Activated CD4-positive, alpha-beta memory T cell treated with anti-CD3 and anti-CD28 coated beads for 36 hours (primary cell): Measurements from ENCODE around the gene PNKD. TPM values are rescaled to one million over a fixed set of nuclear protein-coding genes. Genes with fewer than 3 reads are reported as not detected.
A peak's percentile ranks its signal among the peaks of the same experiment; 100 is the strongest.

Experiments
- CTCF ChIA-PET: fragments of 350-600 bp; sonication (Branson Sonifier 250); formaldehyde crosslinking; loops from one replicate; lab custom pipeline; 2021; ENCODE audit warnings: antibody characterized with exemption, inconsistent platforms; lab: Charles Lee
- POLR2A ChIA-PET: fragments of 350-600 bp; sonication (Branson Sonifier 250); formaldehyde crosslinking; loops from one replicate; lab custom pipeline; 2021; ENCODE audit warnings: antibody characterized with exemption; lab: Charles Lee
- DNase-seq: peaks from one replicate; pipeline ENCODE4 v3.0.0-alpha.2; 2020
- H3K27ac Mint-ChIP-seq: one replicate; pipeline ENCODE4 v1.8.0; 2021; ENCODE audit warnings: mixed read lengths
- H3K27me3 Mint-ChIP-seq: one replicate; pipeline ENCODE4 v1.8.0; 2021; ENCODE audit warnings: mixed read lengths
- H3K36me3 Mint-ChIP-seq: one replicate; pipeline ENCODE4 v1.8.0; 2021; ENCODE audit warnings: mixed read lengths
- H3K4me1 Mint-ChIP-seq: one replicate; pipeline ENCODE4 v1.8.0; 2021; ENCODE audit warnings: low read depth, mixed read lengths
- H3K4me3 Mint-ChIP-seq: one replicate; pipeline ENCODE4 v1.8.0; 2021; ENCODE audit warnings: mild to moderate bottlenecking, mixed read lengths
- H3K9me3 Mint-ChIP-seq: one replicate; pipeline ENCODE4 v1.8.0; 2021; ENCODE audit warnings: mixed read lengths
- intact Hi-C: fragments of 100-400 bp; cut with micrococcal nuclease; formaldehyde crosslinking; loops from one replicate; pipeline ENCODE4 v1.15.1; 2023
- total RNA-seq, 2 experiments: library from RNA; stranded (reverse); gene quantifications; one replicate each; pipeline ENCODE4 v1.2.3, GENCODE V29; 2021

PNKD gene
- total RNA-seq, 2 experiments from 2014 or later: 18.4 to 19.4 TPM

GRCh38 chr2:218354045-218354444, 83.7 kb downstream of the PNKD start:
- DNase-seq: no peak
- POLR2A ChIA-PET: no interaction called here
- CTCF ChIA-PET: no interaction called here
- Mint-ChIP-seq H3K9me3 (peaks cover 14% of the 10 kb centered on the region), H3K4me1 (no peaks in the 10 kb centered on the region), H3K36me3 (peaks cover 2% of the 10 kb centered on the region), H3K4me3 (no peak overlapping the region), H3K27ac (no peak overlapping the region), H3K27me3 (no peaks in the 10 kb centered on the region)
- intact Hi-C loops: no loop called here

- Mint-ChIP-seq H3K4me3 (no peak overlapping the region), H3K36me3 (peaks cover 2% of the 10 kb centered on the region), H3K9me3 (peaks cover 14% of the 10 kb centered on the region), H3K4me1 (no peaks in the 10 kb centered on the region), H3K27ac (no peak overlapping the region), H3K27me3 (no peaks in the 10 kb centered on the region)
- ChIA-PET POLR2A (no interaction called here), CTCF (interaction anchor here (0.7 to 4.3 kb wide), 6 partner anchors 16 to 73 kb away, joined by 3 to 59 read pairs (median 8); no protein-coding TSS in a partner anchor)
- DNase-seq: no peak
- intact Hi-C loops: no loop called here
Measured at GRCh38 chr2:218354850-218355443, 84.6 kb downstream of the PNKD start.

- no peak overlapping the region for H3K4me3 Mint-ChIP-seq
- no peaks in the 10 kb centered on the region for H3K27me3 Mint-ChIP-seq
- POLR2A ChIA-PET: no interaction called here
- H3K9me3 Mint-ChIP-seq: peaks cover 4% of the 10 kb centered on the region
- H3K27ac Mint-ChIP-seq: no peak overlapping the region
- no peaks in the 10 kb centered on the region for H3K4me1 Mint-ChIP-seq
- no peak for DNase-seq
- intact Hi-C loops: no loop called here
- H3K36me3 Mint-ChIP-seq: no peaks in the 10 kb centered on the region
- CTCF ChIA-PET: interaction anchor here (0.6 to 4.3 kb wide), 20 partner anchors 10 to 118 kb away, joined by 3 to 60 read pairs (median 5); partner anchors contain the start of genes AAMP, CTDSP1 and PNKD
Measured at GRCh38 chr2:218357236-218358177, 87.2 kb downstream of the PNKD start.

- H3K4me1 Mint-ChIP-seq: no peaks in the 10 kb centered on the region
- H3K27me3 Mint-ChIP-seq: no peaks in the 10 kb centered on the region
- ChIA-PET POLR2A (interaction anchor here (1.2 to 1.7 kb wide), 2 partner anchors 46 to 59 kb away, joined by 3 read pairs; no protein-coding TSS in a partner anchor), CTCF (interaction anchor here (0.8 to 1.5 kb wide), 3 partner anchors 34 to 59 kb away, joined by 3 to 5 read pairs (median 5); no protein-coding TSS in a partner anchor)
- no peaks in the 10 kb centered on the region for H3K36me3 Mint-ChIP-seq
- intact Hi-C loops: no loop called here
- no peak overlapping the region for H3K27ac Mint-ChIP-seq
- DNase-seq: no peak
- no peak overlapping the region for H3K4me3 Mint-ChIP-seq
- H3K9me3 Mint-ChIP-seq: no peaks in the 10 kb centered on the region
Measured at GRCh38 chr2:218360453-218360852, 90.1 kb downstream of the PNKD start.

- CTCF ChIA-PET: interaction anchor here (0.6 kb wide), 1 partner anchor 10 kb away, joined by 3 read pairs; no protein-coding TSS in a partner anchor
- intact Hi-C loops: no loop called here
- H3K27ac Mint-ChIP-seq: peak overlapping the region; percentile 13
Measured at GRCh38 chr2:218362606-218363005, 92.3 kb downstream of the PNKD start.

GRCh38 chr2:218363736-218364135, 93.4 kb downstream of the PNKD start:
- H3K4me1 Mint-ChIP-seq: peaks cover 3% of the 10 kb centered on the region
- no peak overlapping the region for H3K27ac Mint-ChIP-seq
- H3K9me3 Mint-ChIP-seq: no peaks in the 10 kb centered on the region
- no peaks in the 10 kb centered on the region for H3K36me3 Mint-ChIP-seq
- H3K27me3 Mint-ChIP-seq: no peaks in the 10 kb centered on the region
- CTCF ChIA-PET: interaction anchor here (1.3 kb wide), 1 partner anchor 71 kb away, joined by 3 read pairs; no protein-coding TSS in a partner anchor
- intact Hi-C loops: no loop called here
- H3K4me3 Mint-ChIP-seq: no peak overlapping the region
- POLR2A ChIA-PET: no interaction called here
- no peak for DNase-seq

More at GRCh38 chr2:218362606-218363005, 92.3 kb downstream of the PNKD start:
- Mint-ChIP-seq H3K36me3 (no peaks in the 10 kb centered on the region), H3K4me3 (no peak overlapping the region), H3K4me1 (no peaks in the 10 kb centered on the region), H3K9me3 (no peaks in the 10 kb centered on the region), H3K27me3 (no peaks in the 10 kb centered on the region)
- POLR2A ChIA-PET: interaction anchor here (0.5 kb wide), 1 partner anchor 41 kb away, joined by 3 read pairs; no protein-coding TSS in a partner anchor
- no peak for DNase-seq

GRCh38 chr2:218364196-218364595, 93.9 kb downstream of the PNKD start:
- intact Hi-C loops: no loop called here
- H3K27ac Mint-ChIP-seq: no peak overlapping the region

GRCh38 chr2:218366621-218367414, 96.5 kb downstream of the PNKD start:
- DNase-seq: no peak
- ChIA-PET POLR2A (no interaction called here), CTCF (interaction anchor here (0.6 to 1.4 kb wide), 6 partner anchors 10 to 96 kb away, joined by 3 to 6 read pairs (median 3); partner anchors contain the start of genes AAMP, CATIP, PNKD and TMBIM1)
- Mint-ChIP-seq H3K27ac (peak overlapping the region; percentile 71), H3K36me3 (no peaks in the 10 kb centered on the region), H3K4me3 (peak overlapping the region; percentile 78), H3K9me3 (no peaks in the 10 kb centered on the region), H3K27me3 (no peaks in the 10 kb centered on the region), H3K4me1 (peaks cover 8% of the 10 kb centered on the region)
- intact Hi-C loops: loop anchor here (1.0 kb wide), 1 partner anchor 29 kb away; no protein-coding TSS in a partner anchor

More at GRCh38 chr2:218364196-218364595, 93.9 kb downstream of the PNKD start:
- no peak for DNase-seq
- POLR2A ChIA-PET: no interaction called here
- Mint-ChIP-seq H3K36me3 (no peaks in the 10 kb centered on the region), H3K4me1 (peaks cover 6% of the 10 kb centered on the region), H3K4me3 (no peak overlapping the region), H3K9me3 (no peaks in the 10 kb centered on the region), H3K27me3 (no peaks in the 10 kb centered on the region)
- CTCF ChIA-PET: interaction anchor here (1.3 kb wide), 1 partner anchor 72 kb away, joined by 3 read pairs; no protein-coding TSS in a partner anchor

GRCh38 chr2:218367415-218368149, 97.3 kb downstream of the PNKD start:
- Mint-ChIP-seq H3K9me3 (no peaks in the 10 kb centered on the region), H3K27me3 (no peaks in the 10 kb centered on the region), H3K4me3 (peak overlapping the region; percentile 78), H3K4me1 (peaks cover 8% of the 10 kb centered on the region), H3K36me3 (no peaks in the 10 kb centered on the region), H3K27ac (peak overlapping the region; percentile 71)
- CTCF ChIA-PET: interaction anchor here (1.1 to 1.4 kb wide), 4 partner anchors 10 to 97 kb away, joined by 3 to 6 read pairs (median 3); partner anchors contain the start of genes AAMP, CATIP, PNKD and TMBIM1
- DNase-seq: peak; percentile 86
- POLR2A ChIA-PET: no interaction called here
- intact Hi-C loops: loop anchor here (1.0 kb wide), 1 partner anchor 29 kb away; no protein-coding TSS in a partner anchor

GRCh38 chr2:218368150-218368528, 97.8 kb downstream of the PNKD start:
- Mint-ChIP-seq H3K9me3 (no peaks in the 10 kb centered on the region), H3K27me3 (no peaks in the 10 kb centered on the region), H3K4me1 (peaks cover 8% of the 10 kb centered on the region), H3K27ac (no peak overlapping the region), H3K4me3 (peak overlapping the region; percentile 78), H3K36me3 (no peaks in the 10 kb centered on the region)
- DNase-seq: no peak
- ChIA-PET CTCF (interaction anchor here (1.1 to 1.9 kb wide), 6 partner anchors 11 to 98 kb away, joined by 3 to 6 read pairs (median 4); partner anchors contain the start of genes AAMP, CATIP, PNKD and TMBIM1), POLR2A (no interaction called here)
- intact Hi-C loops: no loop called here
